Measurements from ENCODE around the gene PARP9.
"Not testable (repeated sequence)": the region's sequence is repeated elsewhere in the genome, so short reads cannot be mapped to it uniquely, and the experiment has no call there.

DNA sequence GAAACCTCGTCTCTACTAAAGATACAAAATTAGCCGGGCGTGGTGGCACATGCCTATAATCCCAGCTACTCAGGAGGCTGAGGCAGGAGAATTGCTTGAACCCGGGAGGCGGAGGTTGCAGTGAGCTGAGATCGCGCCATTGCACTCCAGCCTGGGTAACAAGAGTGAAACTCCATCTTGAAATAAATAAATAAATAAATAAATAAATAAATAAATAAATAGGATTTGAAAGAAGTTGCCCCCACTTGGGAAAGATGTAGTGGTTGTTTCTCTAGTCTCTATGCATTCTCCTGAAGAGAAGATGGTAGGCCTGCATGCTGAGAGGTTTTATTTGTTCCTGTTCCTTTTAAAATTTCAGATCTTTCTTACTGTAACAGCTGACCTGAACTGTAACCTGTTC, 4.0 kb upstream of the PARP9 start:
- TF ChIP-seq, protein P1, sequence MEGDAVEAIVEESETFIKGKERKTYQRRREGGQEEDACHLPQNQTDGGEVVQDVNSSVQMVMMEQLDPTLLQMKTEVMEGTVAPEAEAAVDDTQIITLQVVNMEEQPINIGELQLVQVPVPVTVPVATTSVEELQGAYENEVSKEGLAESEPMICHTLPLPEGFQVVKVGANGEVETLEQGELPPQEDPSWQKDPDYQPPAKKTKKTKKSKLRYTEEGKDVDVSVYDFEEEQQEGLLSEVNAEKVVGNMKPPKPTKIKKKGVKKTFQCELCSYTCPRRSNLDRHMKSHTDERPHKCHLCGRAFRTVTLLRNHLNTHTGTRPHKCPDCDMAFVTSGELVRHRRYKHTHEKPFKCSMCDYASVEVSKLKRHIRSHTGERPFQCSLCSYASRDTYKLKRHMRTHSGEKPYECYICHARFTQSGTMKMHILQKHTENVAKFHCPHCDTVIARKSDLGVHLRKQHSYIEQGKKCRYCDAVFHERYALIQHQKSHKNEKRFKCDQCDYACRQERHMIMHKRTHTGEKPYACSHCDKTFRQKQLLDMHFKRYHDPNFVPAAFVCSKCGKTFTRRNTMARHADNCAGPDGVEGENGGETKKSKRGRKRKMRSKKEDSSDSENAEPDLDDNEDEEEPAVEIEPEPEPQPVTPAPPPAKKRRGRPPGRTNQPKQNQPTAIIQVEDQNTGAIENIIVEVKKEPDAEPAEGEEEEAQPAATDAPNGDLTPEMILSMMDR (IDR thresholded peaks at IDR 0.05 in 4 of 5, conservative IDR thresholded peaks at IDR 0.05 in 1 of 5): not testable (repeated sequence)
- TF ChIP-seq POLR2A (IDR thresholded peaks at IDR 0.05): not testable (repeated sequence)
